ENCODE data around the gene IFI27.
"Not testable (repeated sequence)": the region's sequence is repeated elsewhere in the genome, so short reads cannot be mapped to it uniquely, and the experiment has no call there.

The IFI27 gene

GRCh38 chr14:94110552-94111181, at the start of gene IFI27:
Gene IFI27 (plus strand): TSS chr14:94110736.
- DNase-seq, result no peak

- no peak for DNase-seq
Measured at GRCh38 chr14:94062344-94062940, 48.1 kb upstream of the IFI27 start.

DNA sequence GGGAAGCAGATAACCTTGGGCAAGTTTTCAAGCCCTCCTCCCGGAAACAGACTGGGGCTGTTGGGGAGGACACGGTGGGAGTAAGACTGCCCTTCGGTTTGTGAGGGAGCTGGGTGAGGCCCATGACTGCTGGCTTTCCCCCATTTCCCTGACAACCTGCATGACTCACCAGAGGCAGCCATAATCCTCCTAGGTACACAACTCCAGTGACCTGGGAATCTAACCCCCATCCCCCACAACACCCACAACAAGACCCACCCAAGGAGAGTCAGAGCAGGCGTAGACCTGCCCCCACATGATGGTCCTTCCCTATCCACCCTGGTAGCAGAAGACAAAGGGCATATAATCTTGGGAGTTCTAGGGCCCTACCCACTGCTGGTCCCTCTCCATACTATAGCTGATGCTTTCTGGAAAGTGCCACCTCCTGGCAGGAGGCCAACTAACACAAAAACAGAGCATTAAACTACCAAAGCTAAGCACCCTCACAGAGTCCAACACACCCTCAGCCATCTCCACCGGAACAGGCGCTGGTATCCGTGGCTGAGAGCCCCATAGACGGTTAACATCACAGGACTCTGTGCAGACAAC, 44.4 kb upstream of the IFI27 start:
- DNase-seq, result no peak

- not testable (repeated sequence) for DNase-seq
Measured at GRCh38 chr14:94072076-94072475, 38.5 kb upstream of the IFI27 start.

DNA sequence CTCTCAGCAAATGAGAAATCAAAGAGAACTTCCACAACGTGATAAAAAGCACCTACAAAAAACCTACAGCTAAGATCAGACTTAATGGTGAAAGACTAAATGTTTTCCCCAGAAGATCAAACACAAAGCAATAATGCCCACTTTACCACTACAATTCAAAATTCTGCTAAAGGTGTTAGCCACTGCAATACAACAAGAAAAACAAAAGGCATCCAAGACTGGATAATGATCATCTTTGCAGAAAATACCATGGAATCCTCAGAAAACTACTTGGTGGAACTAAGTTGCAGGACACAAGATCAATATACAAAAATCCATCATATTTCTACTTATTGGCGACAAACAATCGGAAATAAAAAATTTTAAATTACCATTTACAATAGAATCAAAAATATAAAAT, 36.0 kb upstream of the IFI27 start:
- DNase-seq, result no peak

GRCh38 chr14:94075008-94075407, 35.5 kb upstream of the IFI27 start:
- no peak for DNase-seq

GRCh38 chr14:94077111-94077821, 33.3 kb upstream of the IFI27 start:
- no peak for DNase-seq

DNA sequence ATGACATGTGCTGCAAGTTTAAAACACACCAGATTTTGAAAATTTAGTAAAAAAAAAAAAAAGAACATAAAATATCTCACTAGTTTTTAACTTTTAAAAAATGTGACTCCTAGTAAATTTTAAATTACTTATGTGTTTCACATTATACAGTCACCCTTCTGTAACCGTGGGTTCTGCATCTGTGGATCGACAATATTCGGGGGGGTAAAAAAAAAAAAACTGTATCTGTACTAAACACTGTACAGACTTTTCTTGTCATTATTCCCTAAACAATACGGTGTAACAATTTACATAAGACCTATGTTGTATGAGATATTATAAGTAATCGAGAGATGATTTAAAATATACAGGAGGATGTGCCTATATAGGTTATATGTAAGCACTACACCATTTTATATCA, 32.7 kb upstream of the IFI27 start:
- DNase-seq, result no peak

DNA sequence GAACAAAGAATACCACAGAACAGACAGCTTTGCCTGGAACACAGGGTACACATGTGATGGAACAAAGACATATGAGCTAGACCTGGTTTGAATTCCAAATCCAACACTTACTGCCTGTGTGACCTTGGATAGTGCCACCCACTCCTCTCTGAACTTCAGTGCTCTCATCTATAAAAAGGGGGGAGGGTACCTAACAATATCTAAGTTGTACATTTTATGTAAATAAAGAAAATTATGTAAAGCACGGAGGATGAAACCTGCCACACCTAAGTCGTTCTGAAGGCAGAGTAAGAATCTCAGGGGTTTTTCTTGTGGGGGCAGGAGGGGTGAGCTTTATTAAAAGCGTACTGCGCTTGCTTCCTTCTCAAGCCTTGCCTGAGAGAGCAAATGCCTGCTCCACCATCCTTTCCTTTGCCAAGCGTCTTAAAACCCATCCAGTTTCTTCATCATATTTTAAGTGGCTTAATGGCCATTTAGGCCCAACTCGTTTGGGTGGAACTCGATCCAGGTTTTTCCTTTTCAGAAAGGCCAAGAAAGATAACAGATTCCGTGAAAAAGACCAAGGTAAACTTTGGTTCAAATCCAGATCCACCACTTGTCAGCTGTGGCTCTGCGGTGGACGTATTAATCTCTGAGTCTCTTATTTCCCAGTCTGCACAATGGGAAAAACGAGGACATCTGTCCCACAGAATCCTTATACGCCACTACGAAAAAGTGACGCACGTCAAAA, 30.5 kb upstream of the IFI27 start:
- DNase-seq, result no peak

DNA sequence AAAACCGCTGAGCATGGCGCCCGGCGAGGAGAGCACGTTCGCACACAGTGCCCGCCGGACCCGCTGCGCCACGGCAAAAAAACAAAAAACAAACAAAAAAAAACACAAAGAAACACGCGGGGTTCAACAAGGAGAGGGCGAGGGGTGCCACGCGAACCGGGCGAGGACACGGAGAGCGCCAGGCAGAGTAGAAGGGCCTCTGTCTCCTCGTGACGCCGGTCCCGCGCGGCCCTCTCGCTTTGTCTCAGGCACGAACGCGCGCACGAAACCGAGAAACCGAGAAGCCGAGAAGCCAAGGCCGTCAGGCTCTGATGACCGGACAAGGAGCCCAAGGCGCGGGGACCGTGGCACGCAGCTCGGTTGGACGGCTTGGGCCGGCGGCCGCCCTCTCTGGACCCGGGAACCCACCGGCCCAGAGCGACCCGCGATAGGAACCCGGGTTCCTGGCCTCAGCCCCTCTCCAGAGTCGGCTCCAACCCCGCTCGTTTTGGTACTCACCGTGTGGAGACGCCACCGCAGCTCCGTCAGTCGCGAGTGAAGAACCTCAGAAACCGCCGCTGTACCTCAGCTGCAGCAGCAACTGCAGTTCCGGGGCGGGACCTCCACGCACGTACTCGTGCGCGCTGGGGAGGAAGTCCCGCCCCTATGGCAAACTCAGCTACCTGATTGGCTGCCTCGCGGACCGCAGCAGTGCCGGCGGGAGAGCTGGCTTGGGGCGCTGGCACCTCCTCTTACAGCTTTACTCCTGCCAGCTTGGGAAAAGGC, 29.7 kb upstream of the IFI27 start, which contains the start of the genes DDX24 and IFI27L1:
Gene DDX24 (minus strand): TSS at position 582 of the 765 bp plus-strand sequence. CDS start 1,460 bp downstream, outside the sequence.
Gene IFI27L1 (plus strand): TSS at position 690 of the 765 bp plus-strand sequence. CDS start 15,628 bp downstream, outside the sequence.
- peak; percentile 95 to 96 for DNase-seq

GRCh38 chr14:94081386-94081820, 29.1 kb upstream of the IFI27 start:
- DNase-seq, result no peak

GRCh38 chr14:94087891-94088290, 22.6 kb upstream of the IFI27 start:
- DNase-seq, result no peak

DNA sequence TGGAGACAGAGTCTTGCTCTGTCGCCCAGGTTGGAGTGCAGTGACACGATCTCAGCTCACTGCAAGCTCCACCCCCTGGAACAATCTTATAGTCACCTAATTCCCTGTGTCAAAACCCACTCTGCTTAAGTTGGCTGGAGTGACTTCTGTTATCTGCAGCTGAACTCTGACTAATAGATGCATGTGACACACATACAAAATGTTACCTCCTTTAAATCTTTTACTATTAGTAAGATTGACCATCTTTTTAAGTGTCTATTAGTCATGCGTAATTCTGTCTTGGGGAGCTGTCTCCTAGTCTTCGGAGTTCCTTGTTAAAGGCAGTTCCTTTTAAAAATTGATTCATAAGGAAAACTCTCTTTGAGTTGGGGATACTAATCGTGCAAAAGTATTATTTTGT, 22.0 kb upstream of the IFI27 start:
- no peak for DNase-seq

DNA sequence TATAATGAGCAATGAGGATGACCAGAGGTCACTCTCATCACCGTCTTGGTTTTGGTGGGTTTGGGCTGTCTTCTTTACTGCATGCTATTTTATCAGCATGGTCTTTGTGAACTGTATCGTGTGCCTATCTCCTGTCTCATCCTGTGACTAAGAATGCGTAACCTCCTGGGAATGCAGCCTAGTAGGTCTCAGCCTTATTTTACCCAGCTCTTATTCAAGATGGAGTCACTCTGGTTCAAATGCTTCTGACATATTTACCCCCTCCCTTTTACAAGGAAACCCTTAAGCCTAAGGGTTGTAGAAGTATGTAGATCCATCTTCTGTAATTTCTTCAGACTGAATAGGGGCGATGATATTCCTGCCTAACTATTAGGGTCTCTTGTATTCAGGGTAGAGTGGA, 21.1 kb upstream of the IFI27 start:
- no peak for DNase-seq

- DNase-seq, result no peak
Measured at GRCh38 chr14:94093418-94093817, 17.1 kb upstream of the IFI27 start.

- no peak for DNase-seq
Measured at GRCh38 chr14:94097091-94097490, 13.4 kb upstream of the IFI27 start.

- no peak for DNase-seq
Measured at GRCh38 chr14:94098326-94098992, 12.1 kb upstream of the IFI27 start.

DNA sequence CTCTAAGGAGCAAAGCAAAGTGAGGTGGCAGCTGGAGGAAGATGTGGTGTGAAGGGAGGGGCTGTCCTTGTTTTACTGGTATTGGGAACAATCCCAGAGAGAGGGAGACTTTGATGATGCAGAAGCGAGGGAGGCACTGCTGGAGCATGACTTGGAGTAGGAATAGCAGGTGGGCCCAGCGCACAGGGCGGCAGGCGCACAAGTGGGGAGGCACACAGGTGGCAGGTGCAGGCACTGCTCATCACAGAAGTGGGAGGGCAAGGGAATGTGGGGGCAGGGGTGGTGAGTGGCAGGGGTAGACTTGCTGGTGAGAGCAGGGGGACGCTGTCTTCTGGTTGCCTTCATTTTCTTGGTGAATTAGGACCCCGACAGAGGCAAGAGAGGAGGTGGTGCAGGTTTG, 11.5 kb upstream of the IFI27 start:
- DNase-seq, result no peak

DNA sequence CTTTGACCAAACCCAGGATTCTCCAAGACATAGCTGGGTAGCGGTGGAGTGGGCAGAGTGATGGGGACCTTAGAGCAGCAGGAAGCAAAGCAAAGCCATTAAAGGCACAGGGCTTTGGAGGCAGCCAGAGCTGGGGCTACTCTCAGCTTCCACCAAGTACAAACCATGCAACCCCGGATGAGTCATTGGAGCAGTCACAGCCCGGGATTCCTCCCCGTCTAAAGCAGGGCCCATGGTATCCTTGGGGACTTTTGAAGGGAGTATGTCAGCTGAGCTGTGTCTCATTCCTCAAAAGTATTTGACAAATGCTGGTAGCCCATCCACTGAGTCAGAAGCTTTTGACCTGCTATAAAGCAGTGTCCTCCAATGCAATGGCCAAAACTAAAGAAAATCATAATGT, 9.7 kb upstream of the IFI27 start:
- no peak for DNase-seq

- DNase-seq, result no peak
Measured at GRCh38 chr14:94101748-94102147, 8.8 kb upstream of the IFI27 start.

DNA sequence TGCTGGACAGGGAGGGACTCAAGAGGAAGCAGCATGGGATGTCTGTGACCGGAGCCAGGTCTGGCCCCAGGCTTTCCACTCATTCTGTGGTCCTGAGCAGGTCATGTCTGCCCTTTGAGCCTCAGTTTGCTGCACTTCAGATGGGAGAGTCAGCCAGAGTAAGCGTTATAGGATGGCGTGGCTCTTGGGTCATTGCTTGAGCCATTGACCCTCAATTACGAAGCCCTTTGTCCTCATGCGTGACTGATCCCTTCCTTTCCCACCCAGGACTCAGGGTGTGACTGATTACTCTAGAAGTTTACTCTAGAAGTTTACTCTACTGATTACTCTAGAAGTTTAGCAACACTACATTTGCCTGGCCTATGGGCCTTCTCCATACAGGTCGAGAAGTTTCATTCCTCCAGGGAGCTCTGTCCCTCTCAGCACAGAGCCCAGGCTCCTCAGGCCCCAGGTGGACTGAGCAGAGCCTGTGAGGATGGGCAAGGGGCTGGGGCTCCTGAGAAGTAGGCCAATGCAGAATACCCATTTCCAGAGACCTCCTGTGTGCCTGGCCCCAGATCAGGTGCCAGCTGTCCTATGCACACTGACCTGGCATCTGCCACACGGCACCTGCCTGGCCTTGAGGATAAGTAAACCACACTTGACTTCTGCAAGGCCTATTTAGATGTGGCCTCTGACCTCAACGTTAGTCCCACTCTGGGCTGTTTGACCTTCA, 7.6 kb upstream of the IFI27 start:
- no peak for DNase-seq
